ENCODE results near the gene CHRM2.

CHRM2 gene

GRCh38 chr7:137069249-137069963 is 201.0 kb downstream of the CHRM2 start:
- Histone ChIP-seq H3K9ac (ENCODE audit: low read length) (no peak overlapping the region), H3K4me1 (ENCODE audit: control insufficient read depth, insufficient read depth, low read length) (peaks cover 2% of the 10 kb centered on the region), H3K27me3 (ENCODE audit: control insufficient read depth, insufficient read depth, low read length) (no peaks in the 10 kb centered on the region), H3K27ac (ENCODE audit: low read depth, low read length) (no peak overlapping the region), H3K36me3 (ENCODE audit: control insufficient read depth, insufficient read depth, low read length) (no peaks in the 10 kb centered on the region), H3K4me3 (ENCODE audit: low read length) (no peak overlapping the region)

Measured in rectal smooth muscle tissue (tissue), 1 donor.